Hematopoietic multipotent progenitor cell treated with erythropoietin and hydrocortisone succinate and interleukin-3 and kit ligand, for 4 days (in vitro differentiated cells): ENCODE data around the gene HPRT1.
"Not testable (repeated sequence)": the region's sequence is repeated elsewhere in the genome, so short reads cannot be mapped to it uniquely, and the experiment has no call there.

ENCODE experiments used
- DNase-seq: peaks from one replicate; pipeline ENCODE4 v3.0.0-alpha.2; 2015

Gene HPRT1, protein sequence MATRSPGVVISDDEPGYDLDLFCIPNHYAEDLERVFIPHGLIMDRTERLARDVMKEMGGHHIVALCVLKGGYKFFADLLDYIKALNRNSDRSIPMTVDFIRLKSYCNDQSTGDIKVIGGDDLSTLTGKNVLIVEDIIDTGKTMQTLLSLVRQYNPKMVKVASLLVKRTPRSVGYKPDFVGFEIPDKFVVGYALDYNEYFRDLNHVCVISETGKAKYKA

GRCh38 chrX:134460005-134460861, at the start of gene HPRT1:
Gene HPRT1, plus strand, starts transcription at chrX:134460165. Its CDS starts 147 bp downstream, at chrX:134460312.
- DNase-seq, result peak; percentile 92

GRCh38 chrX:134416087-134416486, 43.9 kb upstream of the HPRT1 start:
- DNase-seq, result no peak

DNA sequence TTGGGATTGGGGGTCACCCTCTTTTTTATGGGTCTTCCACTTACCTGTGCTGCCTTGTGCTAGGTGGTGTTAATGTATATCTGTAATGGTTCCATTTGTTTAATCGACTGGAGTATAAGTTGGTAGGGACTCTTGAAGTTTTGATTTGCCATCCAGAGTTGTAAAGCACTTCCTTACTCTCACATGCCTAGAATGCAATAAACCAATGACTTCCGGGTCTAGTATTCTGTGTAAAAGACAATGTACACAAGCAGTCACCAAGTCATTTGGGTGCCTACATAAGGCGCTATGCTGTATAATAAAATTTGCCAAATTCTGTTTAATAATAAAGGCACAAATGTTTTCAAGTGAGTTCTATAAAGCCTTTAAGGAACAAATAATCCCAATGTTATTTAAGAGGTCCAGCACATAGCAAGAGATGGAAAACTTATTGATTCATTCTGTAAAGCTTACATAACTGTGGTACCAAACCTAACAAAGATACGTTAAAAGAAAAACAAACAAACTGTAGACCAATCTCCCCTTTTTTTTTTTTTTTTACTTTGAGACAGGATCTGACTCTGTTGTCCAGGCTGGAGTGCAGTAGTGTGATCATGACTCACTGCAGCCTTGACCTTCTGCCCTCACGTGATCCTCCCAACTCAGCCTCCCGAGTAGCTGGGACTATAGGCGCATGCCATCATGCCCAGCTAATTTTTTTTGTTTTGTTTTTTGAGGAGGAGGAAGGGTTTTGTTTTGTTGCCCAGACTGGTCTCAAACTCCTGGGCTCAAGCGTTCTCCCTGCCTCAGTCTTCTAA, 41.5 kb upstream of the HPRT1 start:
- DNase-seq, result no peak

DNA sequence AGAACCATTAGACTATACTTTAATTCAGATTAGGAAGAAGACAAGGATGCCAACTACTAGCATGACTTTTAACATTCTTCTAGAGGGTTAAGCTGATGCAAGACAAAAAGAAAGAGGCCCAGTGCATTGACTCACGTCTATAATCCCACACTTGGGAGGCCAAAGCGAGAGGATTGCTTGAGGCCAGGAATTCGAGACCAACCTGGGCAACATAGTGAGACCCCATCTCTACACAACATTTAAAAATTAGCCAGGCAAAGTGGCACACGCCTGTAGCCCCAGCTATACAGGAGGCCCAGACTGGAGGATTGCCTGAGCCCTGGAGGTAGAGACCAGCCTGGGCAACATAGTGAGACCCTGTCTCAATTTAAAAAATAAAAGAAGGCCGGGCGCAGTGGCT, 40.2 kb upstream of the HPRT1 start:
- DNase-seq, result no peak

DNA sequence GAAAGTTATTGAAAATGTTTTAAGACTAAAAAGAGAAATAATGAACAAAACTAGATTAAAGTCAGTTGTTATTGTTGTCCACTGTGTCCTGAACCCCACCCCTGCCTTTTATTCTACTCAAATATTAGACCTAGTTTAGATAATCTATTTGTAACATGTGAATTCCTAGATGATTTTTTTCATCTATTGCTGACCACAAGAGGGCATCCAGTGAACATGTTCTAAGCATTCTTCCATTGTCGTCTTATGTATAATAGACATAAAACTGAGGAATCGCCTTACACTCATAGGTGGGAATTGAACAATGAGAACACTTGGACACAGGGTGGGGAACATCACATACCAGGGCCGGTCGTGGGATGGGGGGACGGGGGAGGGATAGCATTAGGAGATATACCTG, 36.4 kb upstream of the HPRT1 start:
- peak; percentile 61 for DNase-seq

- no peak for DNase-seq
Measured at GRCh38 chrX:134426281-134426680, 33.7 kb upstream of the HPRT1 start.

- DNase-seq, result no peak
Measured at GRCh38 chrX:134431894-134432293, 28.1 kb upstream of the HPRT1 start.

DNA sequence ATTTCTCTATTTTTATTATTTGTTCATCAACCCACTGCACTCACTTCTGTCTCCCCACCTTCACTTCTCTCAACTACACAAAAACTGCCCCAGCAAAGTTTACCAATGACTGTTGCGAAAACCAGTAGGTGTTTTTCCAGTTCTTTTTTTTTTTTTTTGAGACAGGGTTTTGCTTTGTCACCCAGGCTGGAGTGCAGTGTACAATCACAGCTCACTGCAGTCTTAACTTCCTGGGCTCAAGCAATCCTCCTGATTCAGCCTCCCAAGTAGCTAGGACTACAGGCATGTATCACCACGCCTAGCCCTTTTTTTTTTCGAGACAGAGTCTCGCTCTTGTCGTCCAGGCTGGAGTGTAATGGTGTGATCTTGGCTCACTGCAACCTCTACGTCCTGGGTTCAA, 24.1 kb upstream of the HPRT1 start:
- no peak for DNase-seq

DNA sequence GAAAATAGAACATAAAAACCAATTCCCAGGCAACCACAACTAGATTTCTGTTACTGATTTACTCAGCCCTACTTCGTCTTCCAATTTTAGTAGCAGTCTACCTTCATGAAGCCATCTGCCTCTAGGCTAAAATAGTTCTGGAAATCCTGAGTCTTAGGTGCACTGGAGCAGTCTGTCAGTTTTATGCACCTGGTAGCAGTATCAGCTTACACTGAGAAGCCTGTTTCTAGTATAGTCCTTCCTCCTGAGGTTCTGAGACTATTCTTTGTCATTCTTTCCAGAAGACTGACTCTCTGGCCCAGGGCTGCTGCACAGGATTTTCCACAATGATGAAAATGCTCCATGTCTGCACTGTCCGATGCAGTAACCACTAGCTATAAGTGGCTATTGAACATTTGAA, 16.9 kb upstream of the HPRT1 start:
- no peak for DNase-seq

- no peak for DNase-seq
Measured at GRCh38 chrX:134443461-134443860, 16.5 kb upstream of the HPRT1 start.

DNA sequence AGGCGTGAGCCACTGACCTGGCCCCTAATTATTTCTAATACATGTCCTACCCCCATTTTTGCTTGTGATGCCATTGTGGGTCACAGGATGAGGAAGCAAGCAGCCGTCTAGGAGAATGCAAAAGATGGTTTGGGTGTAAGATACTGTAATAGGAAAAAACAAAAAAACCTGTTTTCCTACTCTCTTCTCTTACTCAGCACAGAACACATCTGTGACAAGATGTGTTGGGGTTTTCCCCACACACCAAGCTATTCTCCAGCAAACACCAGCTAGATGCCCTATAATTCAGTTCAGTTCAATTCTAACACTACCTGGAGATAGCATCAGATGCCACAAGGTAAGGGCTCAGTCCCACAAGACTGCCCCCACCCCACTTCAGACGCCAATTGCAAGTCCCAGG, 15.3 kb upstream of the HPRT1 start:
- DNase-seq, result no peak

- no peak for DNase-seq
Measured at GRCh38 chrX:134452596-134452995, 7.4 kb upstream of the HPRT1 start.

DNA sequence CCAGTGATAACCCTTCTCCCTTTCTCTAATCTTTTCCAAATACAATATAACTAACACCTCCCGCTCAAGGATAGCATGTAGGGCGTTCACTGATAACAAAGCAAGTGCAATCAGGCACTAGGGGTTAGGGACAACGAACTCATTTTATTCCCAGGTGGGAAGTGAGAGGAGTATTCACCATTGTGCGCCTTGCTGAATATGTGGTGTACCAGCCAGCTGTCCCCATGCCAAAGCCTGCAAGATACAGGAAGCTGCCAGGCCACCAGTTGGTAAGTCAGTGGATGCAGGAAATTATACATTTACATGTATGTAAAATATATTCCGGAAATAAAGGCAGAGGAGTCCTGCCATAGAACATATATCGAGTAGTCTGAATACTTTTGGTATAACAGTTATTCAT, 6.3 kb upstream of the HPRT1 start:
- DNase-seq, result peak; percentile 8

DNA sequence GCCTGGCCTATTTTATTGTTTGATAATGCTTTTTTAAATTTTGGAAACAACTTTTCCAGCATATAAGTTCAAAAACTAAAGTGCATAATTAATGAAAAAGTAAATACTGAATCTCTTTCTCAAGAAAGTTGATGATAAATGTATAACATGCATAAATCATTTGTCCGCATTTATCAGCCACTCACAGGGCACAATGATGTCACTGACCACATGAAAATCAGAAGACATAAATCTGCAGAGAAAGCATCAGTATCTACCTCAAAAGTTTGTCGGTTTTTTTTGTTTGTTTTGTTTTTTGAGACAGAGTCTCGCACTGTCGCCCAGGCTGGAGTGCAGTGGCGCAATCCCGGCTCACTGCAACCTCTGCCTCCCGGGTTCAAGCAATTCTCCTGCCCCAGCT, 5.5 kb upstream of the HPRT1 start:
- peak; percentile 9 for DNase-seq

DNA sequence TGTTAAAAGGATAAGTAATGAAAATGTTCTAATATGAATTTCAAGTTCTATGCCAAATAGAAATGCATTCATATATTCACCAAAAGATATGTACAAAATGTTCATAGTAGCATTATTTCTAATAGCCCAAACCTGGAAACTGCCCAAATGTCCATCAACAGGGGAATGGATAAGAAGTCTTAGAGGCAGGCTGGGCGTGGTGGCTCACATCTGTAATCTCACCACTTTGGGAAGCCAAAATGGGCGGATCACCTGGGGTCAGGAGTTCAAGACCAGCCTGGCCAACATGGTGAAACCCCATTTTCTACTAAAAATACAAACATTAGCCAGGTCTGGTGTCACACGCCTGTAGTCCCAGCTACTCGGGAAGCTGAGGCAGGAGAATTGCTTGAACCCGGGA, 2.3 kb upstream of the HPRT1 start:
- DNase-seq, result peak; percentile 14

GRCh38 chrX:134459683-134460004, 321 bp upstream of the HPRT1 start:
- DNase-seq, result no peak

- DNase-seq, result peak; percentile 63
Measured at GRCh38 chrX:134460862-134461220, 876 bp downstream of the HPRT1 start.

DNA sequence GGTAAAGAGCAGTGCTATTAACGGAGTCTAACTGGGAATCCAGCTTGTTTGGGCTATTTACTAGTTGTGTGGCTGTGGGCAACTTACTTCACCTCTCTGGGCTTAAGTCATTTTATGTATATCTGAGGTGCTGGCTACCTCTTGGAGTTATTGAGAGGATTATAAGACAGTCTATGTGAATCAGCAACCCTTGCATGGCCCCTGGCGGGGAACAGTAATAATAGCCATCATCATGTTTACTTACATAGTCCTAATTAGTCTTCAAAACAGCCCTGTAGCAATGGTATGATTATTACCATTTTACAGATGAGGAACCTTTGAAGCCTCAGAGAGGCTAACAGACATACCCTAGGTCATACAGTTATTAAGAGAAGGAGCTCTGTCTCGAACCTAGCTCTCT, 1.5 kb downstream of the HPRT1 start:
- peak; percentile 6 for DNase-seq

DNA sequence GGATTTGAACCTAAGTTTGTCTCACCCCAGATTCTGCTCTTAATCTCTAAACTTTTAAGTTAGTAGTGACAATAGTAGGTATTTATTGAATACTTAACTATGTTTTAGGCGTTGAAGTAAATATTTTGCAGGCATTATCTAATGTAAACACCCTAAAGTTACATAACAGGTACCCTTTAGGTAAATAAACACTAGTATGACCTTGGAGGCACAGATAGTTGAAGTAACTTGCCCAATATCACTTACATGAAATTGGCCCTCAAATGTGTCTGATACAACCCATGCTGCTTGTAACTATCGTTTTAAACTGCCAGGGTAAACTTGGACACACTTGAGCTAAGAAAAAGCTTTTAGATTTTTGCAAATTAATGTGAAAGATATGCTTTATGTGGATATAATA, 3.0 kb downstream of the HPRT1 start:
- no peak for DNase-seq

GRCh38 chrX:134464453-134464852, 4.5 kb downstream of the HPRT1 start:
- DNase-seq, result not testable (repeated sequence)

GRCh38 chrX:134469486-134469885, 9.5 kb downstream of the HPRT1 start:
- peak; percentile 13 for DNase-seq

GRCh38 chrX:134470013-134470412, 10.0 kb downstream of the HPRT1 start:
- DNase-seq, result no peak

DNA sequence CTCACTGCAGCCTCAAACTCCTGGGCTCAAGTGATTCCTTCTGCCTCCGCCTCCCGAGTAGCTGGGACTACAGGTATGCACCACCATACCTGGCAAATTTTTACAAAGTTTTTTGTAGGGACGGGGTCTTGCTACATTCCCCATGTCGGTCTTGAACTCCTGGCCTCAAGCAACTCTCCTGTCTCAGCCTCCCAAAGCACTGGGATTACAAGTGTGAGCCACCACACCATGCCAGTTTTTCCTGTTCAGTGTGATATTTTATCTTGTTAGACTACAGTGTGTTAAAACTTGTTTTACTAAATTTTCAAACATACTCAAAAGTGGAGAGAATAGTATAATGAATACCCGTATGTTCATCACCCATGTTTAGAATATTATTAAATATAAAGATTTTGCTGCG, 12.1 kb downstream of the HPRT1 start:
- DNase-seq, result no peak

DNA sequence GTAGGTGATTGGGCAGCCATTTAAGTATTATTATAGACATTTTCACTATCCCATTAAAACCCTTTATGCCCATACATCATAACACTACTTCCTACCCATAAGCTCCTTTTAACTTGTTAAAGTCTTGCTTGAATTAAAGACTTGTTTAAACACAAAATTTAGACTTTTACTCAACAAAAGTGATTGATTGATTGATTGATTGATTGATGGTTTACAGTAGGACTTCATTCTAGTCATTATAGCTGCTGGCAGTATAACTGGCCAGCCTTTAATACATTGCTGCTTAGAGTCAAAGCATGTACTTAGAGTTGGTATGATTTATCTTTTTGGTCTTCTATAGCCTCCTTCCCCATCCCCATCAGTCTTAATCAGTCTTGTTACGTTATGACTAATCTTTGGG, 16.3 kb downstream of the HPRT1 start:
- DNase-seq, result no peak
